VCaP (cell line): ENCODE results near the gene USP12.

ENCODE experiments used
- H3K27ac ChIP-seq: fragments of 450-650 bp; 2 replicates; pipeline ENCODE4 v1.5.1; 2017
- CTCF ChIP-seq: fragments of 450-650 bp; conservative IDR thresholded peaks from 2 replicates; pipeline ENCODE4 v1.5.1; 2017; ENCODE audit warnings: mild to moderate bottlenecking, moderate library complexity

Gene USP12

GRCh38 chr13:27101289-27101688 lies 70.3 kb downstream of the USP12 start:
- no peak overlapping the region for H3K27ac ChIP-seq
- no peak for TF ChIP-seq CTCF

- no peak for TF ChIP-seq CTCF
- H3K27ac ChIP-seq = no peak overlapping the region
Observed at GRCh38 chr13:27097691-27098090, 73.9 kb downstream of the USP12 start.

- no peak for TF ChIP-seq CTCF
- no peak overlapping the region for H3K27ac ChIP-seq
Observed at GRCh38 chr13:27091451-27091850, 80.2 kb downstream of the USP12 start.

- H3K27ac ChIP-seq = no peak overlapping the region
- no peak for TF ChIP-seq CTCF
Observed at GRCh38 chr13:27088619-27089018, 83.0 kb downstream of the USP12 start.

- TF ChIP-seq CTCF = no peak
Observed at GRCh38 chr13:27086599-27087265, 84.9 kb downstream of the USP12 start.

GRCh38 chr13:27083183-27083582 lies 88.4 kb downstream of the USP12 start:
- no peak overlapping the region for H3K27ac ChIP-seq
- no peak for TF ChIP-seq CTCF

More at GRCh38 chr13:27086599-27087265, 84.9 kb downstream of the USP12 start:
- H3K27ac ChIP-seq = no peak overlapping the region

GRCh38 chr13:27081893-27082679 lies 89.5 kb downstream of the USP12 start:
- no peak overlapping the region for H3K27ac ChIP-seq
- TF ChIP-seq CTCF = no peak
